GM23248 (cell line): ENCODE results near the gene MAP6D1. TPM values are rescaled to one million over a fixed set of nuclear protein-coding genes. Genes with fewer than 3 reads are reported as not detected.

ENCODE experiments used
- DNase-seq: peaks from one replicate; pipeline ENCODE4 v3.0.0-alpha.2; 2015
- H2AFZ ChIP-seq: fragments of 200-600 bp; sonication (generic); 2 replicates; pipeline ENCODE4 v1.6.1; 2016; ENCODE audit warnings: antibody characterized with exemption
- H3F3A ChIP-seq: fragments of 200-600 bp; sonication (generic); 2 replicates; pipeline ENCODE4 v1.6.1; 2016; ENCODE audit warnings: mild to moderate bottlenecking, antibody characterized with exemption, mixed run types; ENCODE audit not compliant: insufficient read depth
- H3K27ac ChIP-seq: fragments of 200-600 bp; sonication (generic); 2 replicates; pipeline ENCODE4 v1.5.1; 2016; ENCODE audit warnings: mild to moderate bottlenecking
- H3K27me3 ChIP-seq: fragments of 200-600 bp; sonication (generic); replicated peaks from 2 replicates; pipeline ENCODE4 v1.6.1; 2016; ENCODE audit warnings: mild to moderate bottlenecking; ENCODE audit not compliant: insufficient read depth
- H3K36me3 ChIP-seq: fragments of 200-600 bp; sonication (generic); 2 replicates; pipeline ENCODE4 v1.6.1; 2016; ENCODE audit warnings: low read depth, mild to moderate bottlenecking
- H3K4me1 ChIP-seq: fragments of 200-600 bp; sonication (generic); 2 replicates; pipeline ENCODE4 v1.6.1; 2016; ENCODE audit warnings: mild to moderate bottlenecking; ENCODE audit not compliant: insufficient read depth
- H3K4me2 ChIP-seq: fragments of 200-600 bp; sonication (generic); one replicate; pipeline ENCODE4 v1.6.1; 2016; ENCODE audit warnings: mild to moderate bottlenecking; ENCODE audit not compliant: unreplicated experiment
- H3K4me3 ChIP-seq: fragments of 200-600 bp; sonication (generic); 2 replicates; pipeline ENCODE4 v1.5.1; 2016; ENCODE audit warnings: mild to moderate bottlenecking
- H3K79me2 ChIP-seq: fragments of 200-600 bp; sonication (generic); 2 replicates; pipeline ENCODE4 v1.6.1; 2016; ENCODE audit warnings: mild to moderate bottlenecking; ENCODE audit not compliant: insufficient read depth
- H3K9ac ChIP-seq: fragments of 200-600 bp; sonication (generic); 2 replicates; pipeline ENCODE4 v1.6.1; 2016; ENCODE audit warnings: mild to moderate bottlenecking
- H3K9me2 ChIP-seq: fragments of 200-600 bp; sonication (generic); 2 replicates; pipeline ENCODE4 v1.6.1; 2016; ENCODE audit warnings: mixed run types, mild to moderate bottlenecking, moderate library complexity; ENCODE audit not compliant: insufficient read depth
- H3K9me3 ChIP-seq: fragments of 200-600 bp; sonication (generic); one replicate; pipeline ENCODE4 v1.6.1; 2017; ENCODE audit warnings: low read depth
- H4K20me1 ChIP-seq: fragments of 200-600 bp; sonication (generic); 2 replicates; pipeline ENCODE4 v1.6.0; 2016; ENCODE audit not compliant: insufficient read depth
- EZH2 ChIP-seq: fragments of 200-600 bp; sonication (generic); IDR thresholded peaks from 2 replicates; pipeline ENCODE4 v1.6.1; 2018; ENCODE audit warnings: antibody characterized with exemption, mild to moderate bottlenecking; ENCODE audit not compliant: insufficient read depth, poor library complexity, severe bottlenecking
- EZH2phosphoT487 ChIP-seq: fragments of 200-600 bp; sonication (generic); IDR thresholded peaks from 2 replicates; pipeline ENCODE4 v1.6.1; 2018; ENCODE audit warnings: antibody characterized with exemption, moderate library complexity, mild to moderate bottlenecking, low read depth; ENCODE audit not compliant: insufficient read depth
- WGBS, 2 experiments: methylation state at CpG; one replicate each; pipeline ENCODE4 v1.1.6; 2015 to 2017; ENCODE audit warnings: low lambda C conversion rate in 2 of 2, low coverage in 1 of 2; ENCODE audit errors: missing lambda C conversion rate in 2 of 2; 5-methylcytosine and 5-hydroxymethylcytosine counted together
- in situ Hi-C: fragments of 300-500 bp; cut with MboI; formaldehyde crosslinking; loops from 2 replicates; pipeline ENCODE4 v1.15.0; 2020
- polyA plus RNA-seq: library from polyadenylated mRNA; unstranded; fragments of >200 nt; fragmentation: Nextera tagmentation; extraction: Ambion mirVana; gene quantifications from 2 replicates; pipeline ENCODE4 v1.2.1, GENCODE V29; 2016
- total RNA-seq: library from RNA; depleted of rRNA; stranded (reverse); fragments of >200 nt; shearing (Covaris generic); gene quantifications from 2 replicates; pipeline ENCODE4 v1.2.3, GENCODE V29; 2014

Gene MAP6D1
- total and polyA plus RNA-seq, 2 experiments from 2014 or later, result 2.8 to 5.5 TPM

DNA sequence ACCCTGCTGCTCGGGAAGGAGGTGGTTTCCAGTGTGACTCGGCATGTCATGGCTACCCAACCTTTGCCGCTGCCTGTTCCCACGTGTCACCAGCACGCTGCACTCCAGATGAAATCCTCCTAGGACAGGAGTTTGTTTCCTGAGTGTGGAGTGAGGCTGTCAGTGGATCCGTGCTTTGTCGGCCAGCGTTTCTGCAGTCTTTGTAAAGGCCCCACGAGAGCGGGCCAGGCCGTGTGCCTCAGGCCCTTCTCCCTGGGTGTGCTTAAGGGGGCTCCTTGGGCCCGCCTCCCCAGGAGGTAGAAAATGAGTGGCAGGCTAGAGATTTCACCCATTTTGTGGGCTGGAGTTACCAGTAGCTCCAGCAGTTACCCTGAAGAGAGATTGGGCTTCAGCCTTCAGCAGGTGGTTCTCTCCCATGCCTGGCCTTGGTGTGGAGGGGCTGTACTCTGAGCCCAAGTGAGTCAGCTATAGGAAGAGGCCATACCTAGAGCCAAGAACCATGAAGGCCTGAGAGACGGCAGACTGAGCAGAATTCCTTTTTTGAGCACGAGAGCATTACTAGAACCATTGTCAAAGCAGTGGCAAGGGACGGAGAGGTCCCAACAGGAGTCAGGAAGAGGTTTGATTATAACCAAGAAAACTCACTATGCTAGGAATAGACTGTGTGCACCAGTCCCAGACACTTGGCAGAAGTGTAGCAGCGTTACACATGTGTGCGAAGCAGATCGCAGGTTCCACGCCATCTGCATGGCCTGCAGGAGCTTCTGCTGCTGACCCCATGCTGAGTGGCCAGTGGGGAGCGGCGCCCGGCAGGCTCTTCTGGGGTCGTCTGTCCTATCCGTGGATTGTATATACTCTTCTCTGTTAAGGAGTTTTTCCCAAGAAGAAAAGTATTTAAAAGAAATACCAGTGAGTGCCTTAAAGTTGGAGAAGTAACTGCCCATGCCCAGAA is 14.5 kb downstream of the MAP6D1 start:
- Histone ChIP-seq H3K4me3 (no peak overlapping the region), H3K4me1 (no peaks in the 10 kb centered on the region), H3F3A (no peaks in the 10 kb centered on the region), H3K36me3 (peaks cover 33% of the 10 kb centered on the region), H3K4me2 (no peak overlapping the region), H3K79me2 (no peaks in the 10 kb centered on the region), H3K9me2 (no peaks in the 10 kb centered on the region), H3K9me3 (no peaks in the 10 kb centered on the region), H3K27ac (no peak overlapping the region), H3K9ac (no peak overlapping the region), H4K20me1 (no peaks in the 10 kb centered on the region), H2AFZ (no peak overlapping the region), H3K27me3 (no peaks in the 10 kb centered on the region)
- 95 to 96% methylated on average over 24 of the region's 24 CpGs for WGBS, 2 experiments
- TF ChIP-seq EZH2phosphoT487 (no peak), EZH2 (no peak)
- no peak for DNase-seq
- in situ Hi-C loops, result no loop called here

DNA sequence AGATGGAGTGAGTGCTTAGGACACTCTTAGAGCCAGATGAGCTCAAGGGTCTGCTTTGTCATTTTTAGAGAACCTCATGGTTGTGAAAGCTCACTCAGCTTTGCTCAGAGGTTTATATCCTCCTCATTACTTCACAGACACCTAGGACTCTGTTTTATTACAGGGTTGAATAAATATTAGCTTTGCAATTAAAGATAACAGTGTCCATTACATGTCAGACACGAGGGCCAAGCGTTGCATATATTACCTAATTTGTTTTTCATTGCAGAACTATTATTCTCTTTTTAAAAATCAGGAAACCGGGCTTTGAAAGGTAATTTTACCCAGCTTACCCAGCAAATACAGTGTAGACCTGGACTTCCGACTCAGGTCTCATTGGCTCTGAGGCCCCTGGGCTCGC is 16.1 kb downstream of the MAP6D1 start:
- in situ Hi-C loops, result no loop called here
- Histone ChIP-seq H3K4me3 (no peak overlapping the region), H3K4me1 (no peaks in the 10 kb centered on the region), H3K79me2 (no peaks in the 10 kb centered on the region), H3K4me2 (no peak overlapping the region), H3F3A (no peaks in the 10 kb centered on the region), H2AFZ (no peak overlapping the region), H3K9ac (no peak overlapping the region), H3K36me3 (peaks cover 44% of the 10 kb centered on the region), H4K20me1 (no peaks in the 10 kb centered on the region), H3K27ac (no peak overlapping the region), H3K9me2 (no peaks in the 10 kb centered on the region), H3K9me3 (no peaks in the 10 kb centered on the region), H3K27me3 (no peaks in the 10 kb centered on the region)
- TF ChIP-seq EZH2phosphoT487 (no peak), EZH2 (no peak)
- 91 to 93% methylated on average over 5 of the region's 5 CpGs for WGBS, 2 experiments
- no peak for DNase-seq

DNA sequence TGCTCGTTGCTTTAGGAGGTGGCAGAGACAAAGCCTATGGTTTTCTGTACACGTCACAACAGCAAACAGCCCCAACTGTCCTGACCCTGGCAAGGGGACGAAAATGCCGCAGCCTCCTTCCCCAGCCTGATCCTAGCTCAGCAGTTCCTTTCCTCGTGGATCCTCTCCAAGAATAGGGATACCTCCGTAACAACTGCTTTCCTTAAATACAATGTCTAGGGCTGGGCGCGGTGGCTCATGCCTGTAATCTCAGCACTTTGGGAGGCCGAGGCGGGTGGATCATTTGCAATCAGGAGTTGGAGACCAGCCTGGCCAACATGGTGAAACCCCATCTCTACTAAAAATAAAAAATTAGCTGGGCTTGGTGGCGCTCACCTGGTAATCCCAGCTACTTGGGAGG is 17.0 kb downstream of the MAP6D1 start:
- H3K4me1 ChIP-seq, result no peaks in the 10 kb centered on the region
- in situ Hi-C loops, result no loop called here
- no peak overlapping the region for H3K9ac ChIP-seq
- H2AFZ ChIP-seq, result no peak overlapping the region
- H3K27me3 ChIP-seq, result no peaks in the 10 kb centered on the region
- peaks cover 52% of the 10 kb centered on the region for H3K36me3 ChIP-seq
- no peak overlapping the region for H3K4me2 ChIP-seq
- no peak overlapping the region for H3K27ac ChIP-seq
- no peaks in the 10 kb centered on the region for H3K9me2 ChIP-seq
- H3K4me3 ChIP-seq, result no peak overlapping the region
- H3F3A ChIP-seq, result no peaks in the 10 kb centered on the region
- no peaks in the 10 kb centered on the region for H3K9me3 ChIP-seq
- H3K79me2 ChIP-seq, result no peaks in the 10 kb centered on the region
- TF ChIP-seq EZH2 (no peak), EZH2phosphoT487 (no peak)
- no peaks in the 10 kb centered on the region for H4K20me1 ChIP-seq
- 94 to 99% methylated on average over 11 of the region's 11 CpGs for WGBS, 2 experiments
- no peak for DNase-seq

DNA sequence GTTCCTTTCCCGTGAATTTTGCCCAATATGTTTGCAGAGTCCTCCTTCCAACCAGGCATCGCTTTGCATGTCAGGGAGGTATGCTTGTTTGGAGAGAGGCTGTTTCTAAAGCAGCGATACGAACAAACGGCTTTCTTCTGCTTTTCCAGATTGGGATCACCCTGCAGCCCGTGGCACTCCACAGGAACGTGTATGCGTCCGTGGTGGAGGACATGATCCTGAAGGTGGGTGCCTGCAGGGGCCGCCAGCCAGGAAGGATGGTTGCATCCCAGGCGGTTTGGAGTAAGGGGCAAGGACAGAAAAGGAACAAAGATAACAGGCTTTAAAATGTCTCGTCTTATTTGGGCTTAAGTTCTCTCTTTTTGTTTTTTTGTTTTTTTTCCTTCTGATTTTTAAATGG is 17.5 kb downstream of the MAP6D1 start:
- no peaks in the 10 kb centered on the region for H4K20me1 ChIP-seq
- no peaks in the 10 kb centered on the region for H3K27me3 ChIP-seq
- 98% methylated on average over 12 of the region's 12 CpGs for WGBS, 2 experiments
- in situ Hi-C loops, result no loop called here
- no peaks in the 10 kb centered on the region for H3K9me2 ChIP-seq
- H3K79me2 ChIP-seq, result no peaks in the 10 kb centered on the region
- no peaks in the 10 kb centered on the region for H3F3A ChIP-seq
- H2AFZ ChIP-seq, result no peak overlapping the region
- peaks cover 57% of the 10 kb centered on the region for H3K36me3 ChIP-seq
- H3K27ac ChIP-seq, result no peak overlapping the region
- no peak overlapping the region for H3K4me2 ChIP-seq
- TF ChIP-seq EZH2 (no peak), EZH2phosphoT487 (no peak)
- H3K4me3 ChIP-seq, result no peak overlapping the region
- no peaks in the 10 kb centered on the region for H3K4me1 ChIP-seq
- no peak for DNase-seq
- no peak overlapping the region for H3K9ac ChIP-seq
- no peaks in the 10 kb centered on the region for H3K9me3 ChIP-seq
